GM10266 (cell line): ENCODE results near the gene VSNL1.

Experiments used
- DNase-seq: peaks from one replicate; pipeline ENCODE4 v3.0.0; 2012; ENCODE audit errors: extremely low spot score
- TF ChIP-seq, protein P1 (sequence below): IDR thresholded peaks from 2 replicates; pipeline ENCODE4 v1.5.1; 2012; ENCODE audit warnings: mild to moderate bottlenecking, low read depth; ENCODE audit not compliant: control insufficient read depth, insufficient read depth; ENCODE audit errors: missing control alignments

VSNL1 gene

DNA sequence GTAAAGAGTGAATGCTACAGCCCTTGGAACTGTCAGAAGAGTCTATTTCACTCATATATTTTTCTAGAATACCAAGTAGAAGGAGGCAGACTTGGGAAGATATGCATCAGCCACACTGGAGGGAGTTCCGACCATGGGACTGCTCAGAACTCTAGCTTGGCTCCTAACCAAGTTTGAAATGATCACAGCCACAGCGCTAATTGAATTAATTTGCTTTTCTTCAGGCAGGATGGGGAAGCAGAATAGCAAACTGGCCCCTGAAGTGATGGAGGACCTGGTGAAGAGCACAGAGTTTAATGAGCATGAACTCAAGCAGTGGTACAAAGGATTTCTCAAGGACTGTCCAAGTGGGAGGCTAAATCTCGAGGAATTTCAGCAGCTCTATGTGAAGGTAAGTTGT is 51.4 kb downstream of the VSNL1 start:
- DNase-seq, result no peak
- TF ChIP-seq, protein P1, sequence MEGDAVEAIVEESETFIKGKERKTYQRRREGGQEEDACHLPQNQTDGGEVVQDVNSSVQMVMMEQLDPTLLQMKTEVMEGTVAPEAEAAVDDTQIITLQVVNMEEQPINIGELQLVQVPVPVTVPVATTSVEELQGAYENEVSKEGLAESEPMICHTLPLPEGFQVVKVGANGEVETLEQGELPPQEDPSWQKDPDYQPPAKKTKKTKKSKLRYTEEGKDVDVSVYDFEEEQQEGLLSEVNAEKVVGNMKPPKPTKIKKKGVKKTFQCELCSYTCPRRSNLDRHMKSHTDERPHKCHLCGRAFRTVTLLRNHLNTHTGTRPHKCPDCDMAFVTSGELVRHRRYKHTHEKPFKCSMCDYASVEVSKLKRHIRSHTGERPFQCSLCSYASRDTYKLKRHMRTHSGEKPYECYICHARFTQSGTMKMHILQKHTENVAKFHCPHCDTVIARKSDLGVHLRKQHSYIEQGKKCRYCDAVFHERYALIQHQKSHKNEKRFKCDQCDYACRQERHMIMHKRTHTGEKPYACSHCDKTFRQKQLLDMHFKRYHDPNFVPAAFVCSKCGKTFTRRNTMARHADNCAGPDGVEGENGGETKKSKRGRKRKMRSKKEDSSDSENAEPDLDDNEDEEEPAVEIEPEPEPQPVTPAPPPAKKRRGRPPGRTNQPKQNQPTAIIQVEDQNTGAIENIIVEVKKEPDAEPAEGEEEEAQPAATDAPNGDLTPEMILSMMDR, result no peak

DNA sequence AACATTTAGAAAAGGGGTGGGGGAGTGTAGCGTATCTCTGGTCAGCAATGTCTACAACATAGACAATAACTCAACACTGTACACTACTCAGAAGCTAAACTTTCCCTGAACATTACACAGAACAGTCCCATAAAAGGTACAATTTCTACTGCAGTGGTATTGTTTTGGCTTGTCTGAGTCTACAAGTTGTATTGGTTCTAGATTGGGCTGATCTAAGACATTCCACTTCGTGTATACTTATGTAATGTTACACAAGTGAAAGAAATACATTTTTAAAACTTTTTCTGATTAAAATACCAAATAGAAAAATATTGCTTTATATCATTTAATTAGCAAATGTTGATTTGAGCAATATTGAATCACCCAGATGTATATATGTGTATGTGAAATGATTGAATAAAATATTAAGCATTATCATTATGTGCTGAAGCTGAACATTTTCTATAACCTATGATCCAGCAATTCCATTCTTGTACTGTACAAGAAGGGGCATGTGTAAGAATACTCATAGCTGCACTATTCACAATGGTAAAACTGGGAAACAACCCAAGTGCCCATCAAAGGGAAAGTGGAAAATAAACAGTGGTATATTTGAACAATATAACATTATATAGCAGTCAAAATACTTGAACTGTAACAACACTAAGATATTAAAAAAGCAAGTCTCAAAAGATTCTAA is 52.4 kb downstream of the VSNL1 start:
- no peak for DNase-seq

DNA sequence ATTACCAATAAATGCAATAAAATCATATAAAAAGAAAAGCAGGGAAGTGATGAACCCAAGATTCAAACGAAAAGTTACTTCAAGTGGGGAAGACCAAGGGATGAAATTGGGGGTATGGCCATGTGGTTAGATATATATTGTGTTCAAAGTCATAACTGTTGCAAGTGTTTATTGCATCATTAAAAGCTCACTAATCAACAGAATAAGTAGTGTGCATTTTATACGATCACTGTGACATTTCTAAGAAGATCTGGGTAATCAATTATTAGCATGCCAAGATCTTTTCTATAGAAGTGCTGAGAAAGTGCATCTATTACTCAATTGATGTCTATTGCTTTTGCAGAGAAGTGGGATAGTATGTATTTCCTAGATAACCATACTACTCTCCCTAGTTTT is 52.9 kb downstream of the VSNL1 start:
- TF ChIP-seq, protein P1, result no peak
- DNase-seq, result no peak

More for the DNA sequence above, 52.4 kb downstream of the VSNL1 start:
- TF ChIP-seq, protein P1, result no peak

DNA sequence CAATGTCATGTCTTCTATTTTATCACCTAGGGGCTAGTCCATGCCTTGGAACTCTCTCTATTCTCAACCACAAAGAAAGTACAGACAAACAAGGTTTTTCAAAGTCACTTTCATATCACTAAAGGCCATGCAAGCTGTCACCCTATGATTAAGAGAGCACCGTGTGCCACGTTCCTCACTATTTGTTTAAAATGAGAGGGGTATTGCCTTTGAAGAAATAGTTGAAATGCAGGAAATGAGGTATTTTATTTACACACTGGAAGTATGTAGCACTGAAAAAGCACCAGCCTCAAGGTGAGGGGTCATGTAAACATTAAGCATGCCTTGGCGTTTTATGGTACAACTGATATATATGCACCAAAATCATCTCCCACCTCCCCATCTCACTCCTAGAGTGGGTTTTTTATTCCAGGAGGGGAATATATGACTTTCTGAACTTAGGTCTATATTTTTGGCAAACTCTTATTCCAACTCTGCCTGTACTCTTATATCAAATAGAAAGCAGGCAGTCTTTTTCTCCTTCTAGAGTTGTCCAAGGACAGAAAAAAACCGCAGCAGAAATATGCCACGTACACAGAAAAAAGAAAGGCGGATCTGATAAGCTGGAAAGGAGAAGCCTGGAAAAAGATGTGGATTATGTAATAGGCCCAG is 53.5 kb downstream of the VSNL1 start:
- DNase-seq, result no peak
- TF ChIP-seq, protein P1, result no peak

DNA sequence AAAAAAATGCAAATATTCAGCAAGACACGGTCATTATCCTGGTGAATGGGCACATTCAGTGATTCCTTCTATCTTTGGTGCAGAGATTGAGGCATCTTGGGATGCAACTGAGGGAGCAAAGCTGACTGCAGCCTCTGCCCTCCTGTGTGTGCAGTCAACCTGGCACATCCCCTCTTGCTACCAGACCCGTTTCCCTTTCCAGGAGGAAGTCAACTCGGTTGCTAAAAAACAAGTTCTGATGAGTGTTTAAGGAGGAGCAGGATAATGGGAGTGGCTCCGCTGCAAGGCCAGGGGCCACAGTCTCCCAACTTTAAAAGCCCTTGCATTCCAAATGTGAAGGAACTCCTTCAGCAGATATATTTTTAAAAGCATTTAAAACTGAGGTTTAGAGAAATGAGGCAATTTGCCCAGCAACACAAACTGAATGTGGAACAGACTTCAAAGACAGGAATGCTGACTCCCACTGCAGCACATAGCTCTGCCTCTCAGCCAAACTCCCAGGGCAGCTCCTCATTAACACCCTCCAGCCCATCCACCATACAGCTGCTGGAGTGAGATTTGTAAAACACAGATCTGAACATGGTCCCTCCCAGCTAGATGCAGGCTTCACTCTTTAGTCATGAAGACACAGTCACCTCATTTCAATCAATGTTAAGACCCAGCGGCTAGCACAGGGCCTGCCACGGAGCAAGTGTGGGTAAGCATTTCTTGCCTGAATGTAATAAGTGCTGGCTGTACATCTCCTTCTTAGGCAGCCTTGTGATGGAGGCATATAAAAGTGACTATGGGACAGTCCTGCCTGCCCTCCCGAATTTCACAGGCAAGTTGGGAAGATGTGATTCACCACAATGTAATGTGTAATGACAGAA is 54.3 kb downstream of the VSNL1 start:
- no peak for DNase-seq
- TF ChIP-seq, protein P1, result no peak

DNA sequence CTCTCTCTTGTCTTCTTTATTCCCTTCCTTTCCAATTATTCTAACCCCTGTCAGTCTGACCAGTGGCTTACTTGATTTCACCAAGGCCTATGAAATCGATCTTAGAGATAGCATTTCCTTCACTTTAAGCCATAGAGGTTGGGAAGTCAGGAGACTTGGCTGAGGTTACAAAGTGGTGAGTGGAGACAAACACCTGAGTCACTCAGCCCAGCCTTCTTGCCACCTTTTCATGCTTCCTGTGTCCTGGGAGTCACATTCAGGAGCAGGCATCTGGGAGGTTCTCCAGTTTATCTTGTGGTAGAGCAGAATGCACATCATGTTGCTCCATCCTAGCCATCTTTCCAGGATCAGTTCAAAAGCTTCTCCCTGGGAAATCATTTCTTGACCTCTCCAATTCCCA is 59.1 kb downstream of the VSNL1 start:
- TF ChIP-seq, protein P1, result no peak
- DNase-seq, result no peak

DNA sequence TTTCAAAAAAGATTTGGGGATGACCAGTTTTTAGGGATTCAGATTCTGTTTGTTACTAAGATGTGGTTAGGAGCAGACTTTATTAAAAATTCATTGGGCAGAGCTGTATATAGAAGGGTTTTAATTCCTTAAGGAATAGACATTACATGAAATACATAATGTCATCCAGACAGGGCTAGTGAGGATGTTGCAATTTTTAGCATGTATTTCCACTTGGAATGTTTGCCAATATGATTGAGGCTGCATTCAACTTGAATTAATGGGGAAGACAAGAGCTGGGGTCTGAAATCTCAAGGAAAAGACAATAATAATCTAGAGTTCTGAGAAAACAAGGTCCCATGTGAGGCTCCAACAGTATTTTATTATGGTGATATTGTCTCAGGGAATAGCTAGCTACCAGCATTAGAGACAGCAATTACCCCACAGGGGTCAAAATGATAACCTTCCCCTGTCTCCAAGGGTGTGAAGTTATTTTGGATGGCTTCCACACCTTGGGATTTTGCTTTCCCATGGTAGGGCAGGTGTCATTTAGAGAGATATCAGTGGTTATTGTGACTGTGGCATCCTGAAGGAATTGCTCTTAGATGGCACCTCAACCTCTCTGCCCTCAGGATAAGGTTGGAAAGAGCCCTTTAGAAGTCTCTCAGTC is 60.2 kb downstream of the VSNL1 start:
- no peak for DNase-seq
- TF ChIP-seq, protein P1, result no peak
